Adrenal gland (tissue), 12 donors: ENCODE results near the gene MVB12B. TPM values are rescaled to one million over a fixed set of nuclear protein-coding genes. Genes with fewer than 3 reads are reported as not detected.
A peak's percentile ranks its signal among the peaks of the same experiment; 100 is the strongest.

ENCODE experiments used
- DNase-seq, 7 donors: peaks; one replicate each; pipeline ENCODE4 v3.0.0-alpha.2; 2019 to 2020
- H3K27ac ChIP-seq, 5 donors: fragments of 200-600 bp; sonication (generic) in 4 of 5; 1 replicate in 3 of 5; 2 replicates in 2 of 5; pipeline versions ENCODE4 v1.5.1 to v1.8.0; 2016 to 2020; ENCODE audit warnings: mild to moderate bottlenecking in 1 of 5
- H3K27me3 ChIP-seq: fragments of 200-600 bp; 2 replicates; pipeline ENCODE4 v1.8.0; 2021
- H3K36me3 ChIP-seq, 2 donors: fragments of 200-600 bp; replicated peaks in 1 of 2; 1 replicate in 1 of 2; 2 replicates in 1 of 2; pipeline versions ENCODE4 v1.5.1 to v1.8.0; 2018 to 2022
- H3K4me1 ChIP-seq, 2 donors: fragments of 200-600 bp; replicated peaks in 1 of 2; 1 replicate in 1 of 2; 2 replicates in 1 of 2; pipeline versions ENCODE4 v1.5.1 to v1.8.0; 2018 to 2021
- H3K4me3 ChIP-seq, 4 donors: fragments of 200-600 bp; sonication (generic) in 3 of 4; one replicate each; pipeline ENCODE4 v1.5.1; 2016 to 2018
- H3K9me3 ChIP-seq, 3 donors: fragments of 200-600 bp; sonication (generic) in 1 of 3; replicated peaks in 1 of 3; 1 replicate in 2 of 3; 2 replicates in 1 of 3; pipeline versions ENCODE4 v1.5.1 to v1.8.0; 2016 to 2021
- POLR2A ChIP-seq, 2 donors: fragments of 450-650 bp; IDR thresholded peaks; one replicate each; pipeline ENCODE4 v1.6.1; 2017; ENCODE audit warnings: antibody characterized with exemption in 2 of 2, mild to moderate bottlenecking in 2 of 2, moderate library complexity in 1 of 2
- WGBS, 4 donors: extraction: QIAGEN DNeasy Blood & Tissue Kit in 2 of 4; methylation state at CpG; one replicate each; pipeline versions ENCODE4 v1.1.5 to v1.1.7; 2013 to 2017; 5-methylcytosine and 5-hydroxymethylcytosine counted together
- intact Hi-C, 2 donors: fragments of 100-400 bp; cut with DNase I; formaldehyde crosslinking; loops; one replicate each; pipeline versions ENCODE4 v1.14.1 to v1.15.0; 2022 to 2023
- polyA plus RNA-seq, 3 donors: library from polyadenylated mRNA; stranded (reverse); fragments of 200-250 nt in 2 of 3; fragments of 350-450 nt in 1 of 3; fragmentation: Illumina TruSeq in 1 of 3; extraction: RNeasy Lipid Tissue Mini Kit (QIAGEN cat#74804) in 1 of 3; gene quantifications; one replicate each; pipeline ENCODE4 v1.2.3, GENCODE V29; 2013 to 2014
- total RNA-seq, 9 donors: library from RNA; depleted of rRNA in 4 of 9; stranded (reverse); fragments of >200 nt in 4 of 9; fragments of 120-200 nt in 1 of 9; fragmentation: NEBNext Ultra II Directional in 1 of 9; extraction: Animal tissue kit (Norgen Biotek cat#: 25700) in 1 of 9; gene quantifications; one replicate each; pipeline versions ENCODE4 v1.1.0 to v1.2.4, GENCODE V29; 2013 to 2023
- TF ChIP-seq, protein P1 (sequence below), 6 experiments: fragments of 450-650 bp in 4 of 6; fragments of 200-600 bp in 2 of 6; sonication (generic) in 1 of 6; IDR thresholded peaks; 1 replicate in 5 of 6; 2 replicates in 1 of 6; pipeline versions ENCODE4 v1.5.1 to v1.8.0; 2016 to 2021; ENCODE audit warnings: antibody characterized with exemption in 6 of 6, mild to moderate bottlenecking in 2 of 6, moderate library complexity in 1 of 6
- donor health status: healthy with polysubstance abuse.
- donor health status: Bipolar disorder and iron deficiency.
- donor health status: DM: yes; HTN: yes; CAD: no.
- donor health status: DM: no; HTN: no; CAD: no.
- donor health status: DM: no; HTN: no; CAD: no.
- donor health status: DM: yes; HTN: yes; CAD: no.

The MVB12B gene
- total and polyA plus RNA-seq, 12 donors: 3.7 to 20.5 (median 12.8) TPM

DNA sequence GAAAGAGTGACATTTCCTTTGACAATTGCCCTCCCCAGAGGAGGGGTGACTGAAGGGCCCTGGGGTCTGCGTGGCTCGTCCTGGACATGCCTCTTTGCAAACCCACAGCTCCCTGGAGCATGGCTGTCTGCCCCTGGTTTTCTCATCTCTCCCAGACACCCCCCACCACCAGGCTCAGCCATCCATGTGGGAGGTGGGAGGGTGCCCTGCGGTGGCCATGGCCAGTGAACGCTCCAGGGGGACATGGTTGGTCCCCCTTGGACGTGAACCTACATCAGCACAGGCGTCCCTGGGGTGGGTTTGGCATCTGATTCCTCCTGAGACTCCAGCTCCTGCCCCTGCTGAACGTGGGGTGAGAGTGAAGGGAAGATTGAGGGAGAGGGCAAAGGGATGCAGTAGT lies 219.4 kb downstream of the MVB12B start:
- Histone ChIP-seq H3K36me3 (no peaks in the 10 kb centered on the region), H3K27me3 (no peaks in the 10 kb centered on the region), H3K4me1 (no peaks in the 10 kb centered on the region), H3K9me3 (no peaks in the 10 kb centered on the region), H3K27ac (no peak overlapping the region), H3K4me3 (no peak overlapping the region)
- DNase-seq: no peak
- TF ChIP-seq, protein P1, sequence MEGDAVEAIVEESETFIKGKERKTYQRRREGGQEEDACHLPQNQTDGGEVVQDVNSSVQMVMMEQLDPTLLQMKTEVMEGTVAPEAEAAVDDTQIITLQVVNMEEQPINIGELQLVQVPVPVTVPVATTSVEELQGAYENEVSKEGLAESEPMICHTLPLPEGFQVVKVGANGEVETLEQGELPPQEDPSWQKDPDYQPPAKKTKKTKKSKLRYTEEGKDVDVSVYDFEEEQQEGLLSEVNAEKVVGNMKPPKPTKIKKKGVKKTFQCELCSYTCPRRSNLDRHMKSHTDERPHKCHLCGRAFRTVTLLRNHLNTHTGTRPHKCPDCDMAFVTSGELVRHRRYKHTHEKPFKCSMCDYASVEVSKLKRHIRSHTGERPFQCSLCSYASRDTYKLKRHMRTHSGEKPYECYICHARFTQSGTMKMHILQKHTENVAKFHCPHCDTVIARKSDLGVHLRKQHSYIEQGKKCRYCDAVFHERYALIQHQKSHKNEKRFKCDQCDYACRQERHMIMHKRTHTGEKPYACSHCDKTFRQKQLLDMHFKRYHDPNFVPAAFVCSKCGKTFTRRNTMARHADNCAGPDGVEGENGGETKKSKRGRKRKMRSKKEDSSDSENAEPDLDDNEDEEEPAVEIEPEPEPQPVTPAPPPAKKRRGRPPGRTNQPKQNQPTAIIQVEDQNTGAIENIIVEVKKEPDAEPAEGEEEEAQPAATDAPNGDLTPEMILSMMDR (IDR thresholded peaks at IDR 0.05): no peak
- no peak for TF ChIP-seq POLR2A (IDR thresholded peaks at IDR 0.05)
- intact Hi-C loops: no loop called here
- WGBS, 4 donors: 60 to 86% (median 76%) methylated on average over 5 to 7 of the region's 7 CpGs

DNA sequence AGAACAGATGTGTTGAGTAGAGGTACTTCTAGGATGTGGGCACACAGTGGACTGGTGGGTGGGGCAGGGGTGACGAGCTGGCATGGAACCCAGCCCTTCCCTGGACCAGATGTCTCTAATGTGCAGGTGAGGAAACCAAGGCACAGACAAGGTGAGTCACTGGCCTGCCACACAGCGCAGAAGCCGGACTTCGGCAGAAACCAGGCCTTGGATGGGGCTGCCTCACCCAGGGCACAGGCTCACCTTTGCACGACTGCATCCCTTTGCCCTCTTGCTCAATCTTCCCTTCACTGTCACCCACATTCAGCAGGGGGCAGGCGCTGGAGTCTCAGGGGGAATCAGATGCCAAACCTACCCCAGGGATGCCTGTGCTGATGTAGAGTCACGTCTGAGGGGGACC lies 221.7 kb downstream of the MVB12B start:
- H3K9me3 ChIP-seq: no peaks in the 10 kb centered on the region
- no peaks in the 10 kb centered on the region for H3K36me3 ChIP-seq
- H3K4me3 ChIP-seq: no peak overlapping the region
- 72 to 80% (median 77%) methylated on average over 3 to 7 of the region's 7 CpGs for WGBS, 4 donors
- H3K27me3 ChIP-seq: no peaks in the 10 kb centered on the region
- TF ChIP-seq, protein P1 (IDR thresholded peaks at IDR 0.05): no peak
- no peak for TF ChIP-seq POLR2A (IDR thresholded peaks at IDR 0.05)
- H3K27ac ChIP-seq: no peak overlapping the region
- DNase-seq: no peak
- no peaks in the 10 kb centered on the region for H3K4me1 ChIP-seq
- intact Hi-C loops: no loop called here

DNA sequence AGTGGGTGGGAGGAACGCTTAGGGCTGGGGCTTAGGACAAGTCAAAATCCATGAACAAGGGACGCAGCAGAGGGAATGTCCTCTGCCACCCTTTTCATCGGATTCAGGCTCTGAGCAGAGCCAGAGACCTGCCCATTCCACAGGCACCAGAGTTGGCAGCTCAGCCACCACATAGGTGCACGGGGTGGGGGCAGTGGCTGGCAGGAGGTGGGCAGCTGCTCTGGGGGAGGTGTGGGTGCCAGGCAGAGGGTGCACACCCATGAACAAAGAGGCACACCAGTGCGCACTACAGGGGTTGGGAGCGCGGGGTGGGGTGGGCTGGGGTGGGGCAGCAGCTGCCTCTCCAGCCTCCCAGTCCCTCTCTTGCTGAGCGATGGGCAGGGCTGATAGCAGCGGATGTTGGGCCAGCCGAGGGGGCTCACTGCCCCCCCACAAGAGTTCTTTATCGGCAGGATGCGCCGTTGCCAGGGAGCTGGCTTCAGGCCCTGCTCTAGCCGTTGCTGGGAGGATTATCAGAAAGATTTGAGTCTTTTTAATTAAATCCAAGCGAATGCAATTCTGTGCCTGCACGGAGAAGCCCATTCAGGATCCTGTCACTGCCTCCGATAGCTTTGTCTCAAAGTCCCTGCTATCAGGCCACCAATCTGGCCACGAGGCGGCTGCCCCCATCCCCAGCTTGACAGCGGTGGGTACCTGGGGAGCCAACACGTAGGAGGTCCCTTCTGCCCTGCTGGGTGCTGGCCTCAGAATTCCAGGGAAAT lies 222.8 kb downstream of the MVB12B start:
- Histone ChIP-seq H3K27me3 (no peaks in the 10 kb centered on the region), H3K36me3 (no peaks in the 10 kb centered on the region), H3K4me1 (no peaks in the 10 kb centered on the region), H3K4me3 (no peak overlapping the region), H3K27ac (no peak overlapping the region), H3K9me3 (no peaks in the 10 kb centered on the region)
- DNase-seq: peak in 1 of 7 donors; percentile 77
- TF ChIP-seq, protein P1 (IDR thresholded peaks at IDR 0.05): no peak
- no peak for TF ChIP-seq POLR2A (IDR thresholded peaks at IDR 0.05)
- WGBS, 4 donors: 56 to 78% (median 73%) methylated on average over 10 to 21 of the region's 21 CpGs
- intact Hi-C loops: no loop called here

DNA sequence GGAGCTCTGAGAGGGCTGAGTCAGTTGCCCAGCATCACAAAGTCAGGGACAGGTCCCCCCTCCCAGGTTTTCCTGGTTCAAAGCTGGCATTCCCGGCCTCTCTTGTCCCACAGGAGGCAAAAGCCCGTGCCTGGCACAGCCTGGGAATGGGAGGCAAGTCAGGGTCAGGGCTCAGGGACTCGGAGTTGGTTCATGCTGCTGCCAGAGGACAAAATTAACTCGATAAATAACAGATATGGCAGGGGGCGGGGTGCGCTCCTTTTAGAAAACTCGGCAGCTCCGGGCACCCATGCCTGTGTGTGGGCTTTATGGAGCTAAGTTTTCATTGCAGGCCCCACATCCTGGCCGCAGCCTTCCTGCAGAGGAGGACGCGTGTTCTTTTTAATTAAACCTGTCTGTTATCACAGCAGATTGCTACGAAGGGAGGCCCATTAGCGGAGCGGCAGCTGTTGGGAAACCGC lies 224.3 kb downstream of the MVB12B start:
- no peaks in the 10 kb centered on the region for H3K9me3 ChIP-seq
- H3K27ac ChIP-seq: peak overlapping the region in 1 of 5 donors; percentile 30
- DNase-seq: peak in 1 of 7 donors; percentile 71
- 69 to 75% (median 73%) methylated on average over 4 to 15 of the region's 15 CpGs for whole genome bisulfite sequencing, 4 donors
- H3K4me3 ChIP-seq: no peak overlapping the region
- intact Hi-C loops: no loop called here
- no peaks in the 10 kb centered on the region for H3K4me1 ChIP-seq
- H3K27me3 ChIP-seq: no peaks in the 10 kb centered on the region
- TF ChIP-seq POLR2A (IDR thresholded peaks at IDR 0.05): no peak
- TF ChIP-seq, protein P1 (IDR thresholded peaks at IDR 0.05): no peak
- H3K36me3 ChIP-seq: no peaks in the 10 kb centered on the region
